ENCODE data around the gene P4HA2. TPM values are rescaled to one million over a fixed set of nuclear protein-coding genes. Genes with fewer than 3 reads are reported as not detected.
A peak's percentile ranks its signal among the peaks of the same experiment; 100 is the strongest.

Gene P4HA2
- total RNA-seq, 1 experiment from 2014 or later = 15.1 TPM

- POLR2A ChIA-PET = no interaction called here
- H3K4me1 Mint-ChIP-seq = peaks cover 7% of the 10 kb centered on the region
- ATAC-seq = no peak
- no peaks in the 10 kb centered on the region for H3K36me3 Mint-ChIP-seq
- no peaks in the 10 kb centered on the region for H3K9me3 Mint-ChIP-seq
- CTCF ChIA-PET = interaction anchor here (1.2 to 2.0 kb wide), 2 partner anchors 10 to 30 kb away, joined by 3 to 6 read pairs; no protein-coding TSS in a partner anchor
- no peak overlapping the region; the same call in 1 of the 2 replicates for H3K27ac Mint-ChIP-seq
- TF ChIP-seq ZNF121 (CRISPR knock-in tag; IDR thresholded peaks at IDR 0.05) = no peak
- no peak for TF ChIP-seq MYBL2 (CRISPR knock-in tag; IDR thresholded peaks at IDR 0.05)
- no peak for TF ChIP-seq SMAD3 (CRISPR knock-in tag; IDR thresholded peaks at IDR 0.05; ENCODE audit: borderline replicate concordance)
- no peak for TF ChIP-seq AR (CRISPR knock-in tag; IDR thresholded peaks at IDR 0.05)
- TF ChIP-seq ZBTB21 (CRISPR knock-in tag; IDR thresholded peaks at IDR 0.05; ENCODE audit: borderline replicate concordance) = no peak
- TF ChIP-seq MXD4 (CRISPR knock-in tag; IDR thresholded peaks at IDR 0.05; ENCODE audit: borderline replicate concordance) = no peak
- TF ChIP-seq NFYB (CRISPR knock-in tag; conservative IDR thresholded peaks at IDR 0.05; ENCODE audit: low read depth) = no peak
- no peak for TF ChIP-seq ZNF232 (CRISPR knock-in tag; IDR thresholded peaks at IDR 0.05)
- no peak for TF ChIP-seq ZNF423 (CRISPR knock-in tag; IDR thresholded peaks at IDR 0.05)
- no peak for TF ChIP-seq ATF1 (CRISPR knock-in tag; IDR thresholded peaks at IDR 0.05)
- no peak for TF ChIP-seq E2F4 (CRISPR knock-in tag; IDR thresholded peaks at IDR 0.05; ENCODE audit: borderline replicate concordance, low read depth)
- no peak for TF ChIP-seq EMX1 (CRISPR knock-in tag; IDR thresholded peaks at IDR 0.05)
- no peak for TF ChIP-seq ZNF317 (CRISPR knock-in tag; IDR thresholded peaks at IDR 0.05; ENCODE audit: borderline replicate concordance, low read depth)
- TF ChIP-seq TEAD1 (CRISPR knock-in tag; IDR thresholded peaks at IDR 0.05) = no peak
- DNase-seq (ENCODE audit: low spot score) = no peak
- no peak overlapping the region for H3K4me3 Mint-ChIP-seq
- H3K27me3 Mint-ChIP-seq (ENCODE audit: low read depth) = no peaks in the 10 kb centered on the region
Observed at GRCh38 chr5:132267931-132268768, 40.5 kb upstream of the P4HA2 start.

- H3K27ac Mint-ChIP-seq = 0 out of 2 replicates have a peak overlapping the region, but pooled peaks have one; percentile 30
- H3K9me3 Mint-ChIP-seq = no peaks in the 10 kb centered on the region
- no peaks in the 10 kb centered on the region for H3K36me3 Mint-ChIP-seq
- peaks cover 3% of the 10 kb centered on the region; the same call in 1 of the 2 replicates for H3K4me1 Mint-ChIP-seq
- H3K4me3 Mint-ChIP-seq = no peak overlapping the region
- ATAC-seq (no peak), DNase-seq (ENCODE audit: low spot score) (no peak)
- POLR2A ChIA-PET = no interaction called here
- CTCF ChIA-PET = no interaction called here
- H3K27me3 Mint-ChIP-seq (ENCODE audit: low read depth) = no peaks in the 10 kb centered on the region
- TF ChIP-seq MAX (CRISPR knock-in tag; IDR thresholded peaks at IDR 0.05) = no peak
- TF ChIP-seq SP1 (CRISPR knock-in tag; conservative IDR thresholded peaks at IDR 0.05) = no peak
- TF ChIP-seq SMAD4 (CRISPR knock-in tag; IDR thresholded peaks at IDR 0.05) = no peak
- TF ChIP-seq GTF2I (CRISPR knock-in tag; conservative IDR thresholded peaks at IDR 0.05) = no peak
- no peak for TF ChIP-seq ZNF396 (CRISPR knock-in tag; IDR thresholded peaks at IDR 0.05; ENCODE audit: borderline replicate concordance)
- no peak for TF ChIP-seq ZNF416 (CRISPR knock-in tag; IDR thresholded peaks at IDR 0.05)
- no peak for TF ChIP-seq PREB (CRISPR knock-in tag; IDR thresholded peaks at IDR 0.05; ENCODE audit: borderline replicate concordance)
- no peak for TF ChIP-seq NR3C1 (CRISPR knock-in tag; conservative IDR thresholded peaks at IDR 0.05; ENCODE audit: low read depth)
- no peak for TF ChIP-seq ZNF532 (CRISPR knock-in tag; IDR thresholded peaks at IDR 0.05; ENCODE audit: borderline replicate concordance)
Observed at GRCh38 chr5:132267166-132267739, 39.6 kb upstream of the P4HA2 start.

Measured in WTC11 (cell line).